ENCODE results near the gene SLC35B2. TPM values are rescaled to one million over a fixed set of nuclear protein-coding genes. Genes with fewer than 3 reads are reported as not detected.

Gene SLC35B2
- total and polyA plus RNA-seq, 9 of the 15 experiments (the other 6 are each of a cell fraction or from before 2014, with no cell fraction given), result 14.5 to 59.1 (median 47.1) TPM

DNA sequence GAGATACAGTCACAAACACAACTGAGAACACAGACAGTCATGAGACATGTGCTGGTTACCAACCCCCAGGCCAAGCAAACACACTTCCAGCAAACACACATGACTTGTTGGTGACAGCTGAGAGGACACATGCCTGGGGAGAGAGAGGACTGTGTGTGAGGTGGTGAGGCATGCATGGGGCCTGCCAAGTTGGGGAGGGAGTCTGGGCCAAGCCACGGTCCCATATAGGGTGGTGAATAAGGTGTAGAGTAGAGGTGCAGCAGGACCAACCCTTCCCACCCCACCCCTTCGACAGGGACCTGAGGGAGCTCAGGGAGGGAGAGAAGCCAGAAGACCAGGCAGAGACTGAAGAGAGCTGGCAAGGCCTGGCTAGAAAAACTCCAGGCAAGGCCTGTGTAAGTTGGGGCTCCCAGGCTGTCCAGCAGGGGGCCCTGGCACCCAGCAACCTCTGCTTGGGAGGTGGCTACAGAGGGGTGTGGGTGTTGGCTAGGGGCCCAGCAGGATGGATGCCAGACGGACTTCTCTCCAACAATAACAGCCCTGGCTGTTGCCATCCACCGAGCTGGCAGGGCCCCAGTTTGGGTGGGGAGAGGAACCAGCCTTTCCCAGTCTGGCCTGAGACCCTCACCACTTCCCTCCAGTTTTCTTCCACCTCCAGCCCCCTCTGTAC lies 35.9 kb downstream of the SLC35B2 start (continued):
- TF ChIP-seq, protein P1, sequence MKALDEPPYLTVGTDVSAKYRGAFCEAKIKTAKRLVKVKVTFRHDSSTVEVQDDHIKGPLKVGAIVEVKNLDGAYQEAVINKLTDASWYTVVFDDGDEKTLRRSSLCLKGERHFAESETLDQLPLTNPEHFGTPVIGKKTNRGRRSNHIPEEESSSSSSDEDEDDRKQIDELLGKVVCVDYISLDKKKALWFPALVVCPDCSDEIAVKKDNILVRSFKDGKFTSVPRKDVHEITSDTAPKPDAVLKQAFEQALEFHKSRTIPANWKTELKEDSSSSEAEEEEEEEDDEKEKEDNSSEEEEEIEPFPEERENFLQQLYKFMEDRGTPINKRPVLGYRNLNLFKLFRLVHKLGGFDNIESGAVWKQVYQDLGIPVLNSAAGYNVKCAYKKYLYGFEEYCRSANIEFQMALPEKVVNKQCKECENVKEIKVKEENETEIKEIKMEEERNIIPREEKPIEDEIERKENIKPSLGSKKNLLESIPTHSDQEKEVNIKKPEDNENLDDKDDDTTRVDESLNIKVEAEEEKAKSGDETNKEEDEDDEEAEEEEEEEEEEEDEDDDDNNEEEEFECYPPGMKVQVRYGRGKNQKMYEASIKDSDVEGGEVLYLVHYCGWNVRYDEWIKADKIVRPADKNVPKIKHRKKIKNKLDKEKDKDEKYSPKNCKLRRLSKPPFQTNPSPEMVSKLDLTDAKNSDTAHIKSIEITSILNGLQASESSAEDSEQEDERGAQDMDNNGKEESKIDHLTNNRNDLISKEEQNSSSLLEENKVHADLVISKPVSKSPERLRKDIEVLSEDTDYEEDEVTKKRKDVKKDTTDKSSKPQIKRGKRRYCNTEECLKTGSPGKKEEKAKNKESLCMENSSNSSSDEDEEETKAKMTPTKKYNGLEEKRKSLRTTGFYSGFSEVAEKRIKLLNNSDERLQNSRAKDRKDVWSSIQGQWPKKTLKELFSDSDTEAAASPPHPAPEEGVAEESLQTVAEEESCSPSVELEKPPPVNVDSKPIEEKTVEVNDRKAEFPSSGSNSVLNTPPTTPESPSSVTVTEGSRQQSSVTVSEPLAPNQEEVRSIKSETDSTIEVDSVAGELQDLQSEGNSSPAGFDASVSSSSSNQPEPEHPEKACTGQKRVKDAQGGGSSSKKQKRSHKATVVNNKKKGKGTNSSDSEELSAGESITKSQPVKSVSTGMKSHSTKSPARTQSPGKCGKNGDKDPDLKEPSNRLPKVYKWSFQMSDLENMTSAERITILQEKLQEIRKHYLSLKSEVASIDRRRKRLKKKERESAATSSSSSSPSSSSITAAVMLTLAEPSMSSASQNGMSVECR (CRISPR knock-in tag; IDR thresholded peaks at IDR 0.05), result 0 out of 2 replicates have a peak, but pooled peaks have one; percentile 43
- TF ChIP-seq, protein P2, sequence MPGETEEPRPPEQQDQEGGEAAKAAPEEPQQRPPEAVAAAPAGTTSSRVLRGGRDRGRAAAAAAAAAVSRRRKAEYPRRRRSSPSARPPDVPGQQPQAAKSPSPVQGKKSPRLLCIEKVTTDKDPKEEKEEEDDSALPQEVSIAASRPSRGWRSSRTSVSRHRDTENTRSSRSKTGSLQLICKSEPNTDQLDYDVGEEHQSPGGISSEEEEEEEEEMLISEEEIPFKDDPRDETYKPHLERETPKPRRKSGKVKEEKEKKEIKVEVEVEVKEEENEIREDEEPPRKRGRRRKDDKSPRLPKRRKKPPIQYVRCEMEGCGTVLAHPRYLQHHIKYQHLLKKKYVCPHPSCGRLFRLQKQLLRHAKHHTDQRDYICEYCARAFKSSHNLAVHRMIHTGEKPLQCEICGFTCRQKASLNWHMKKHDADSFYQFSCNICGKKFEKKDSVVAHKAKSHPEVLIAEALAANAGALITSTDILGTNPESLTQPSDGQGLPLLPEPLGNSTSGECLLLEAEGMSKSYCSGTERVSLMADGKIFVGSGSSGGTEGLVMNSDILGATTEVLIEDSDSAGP (CRISPR knock-in tag; IDR thresholded peaks at IDR 0.05), result no peak
- TF ChIP-seq ESRRA (IDR thresholded peaks at IDR 0.05; ENCODE audit: borderline replicate concordance, low read depth) (peak; percentile 52; the same call in 1 of the 2 replicates), FOXK1 (CRISPR knock-in tag; IDR thresholded peaks at IDR 0.05; ENCODE audit: borderline replicate concordance) (no peak), PURB (CRISPR knock-in tag; IDR thresholded peaks at IDR 0.05; ENCODE audit: low read depth) (no peak), SAFB (IDR thresholded peaks at IDR 0.05; ENCODE audit: borderline replicate concordance, low read depth, low read length) (no peak), NR2C2 (CRISPR knock-in tag; IDR thresholded peaks at IDR 0.05) (peak; percentile 41; the same call in 1 of the 2 replicates), NR2C2 (tag; IDR thresholded peaks at IDR 0.05) (no peak; the same call in 1 of the 2 replicates), POLR2B (IDR thresholded peaks at IDR 0.05; ENCODE audit: low read depth, partially characterized antibody) (no peak), SMARCA5 (IDR thresholded peaks at IDR 0.05) (no peak), DDX20 (tag; IDR thresholded peaks at IDR 0.05; ENCODE audit: low read depth) (no peak), HDAC6 (IDR thresholded peaks at IDR 0.05; ENCODE audit: low read depth, low read length) (no peak), ZNF57 (CRISPR knock-in tag; IDR thresholded peaks at IDR 0.05) (no peak), ETV5 (CRISPR knock-in tag; IDR thresholded peaks at IDR 0.05; ENCODE audit: low read depth) (no peak; the same call in 1 of the 2 replicates), TEAD1 (CRISPR knock-in tag; IDR thresholded peaks at IDR 0.05) (peak in 1 of 2 experiments; percentile 71; a peak in 1 of 4 replicates), TAF1 (IDR thresholded peaks at IDR 0.05; ENCODE audit: control insufficient read depth, extremely low read depth, insufficient read depth, low read length, severe bottlenecking) (no peak)
- TF ChIP-seq, protein P3, sequence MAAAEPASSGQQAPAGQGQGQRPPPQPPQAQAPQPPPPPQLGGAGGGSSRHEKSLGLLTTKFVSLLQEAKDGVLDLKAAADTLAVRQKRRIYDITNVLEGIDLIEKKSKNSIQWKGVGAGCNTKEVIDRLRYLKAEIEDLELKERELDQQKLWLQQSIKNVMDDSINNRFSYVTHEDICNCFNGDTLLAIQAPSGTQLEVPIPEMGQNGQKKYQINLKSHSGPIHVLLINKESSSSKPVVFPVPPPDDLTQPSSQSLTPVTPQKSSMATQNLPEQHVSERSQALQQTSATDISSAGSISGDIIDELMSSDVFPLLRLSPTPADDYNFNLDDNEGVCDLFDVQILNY (CRISPR knock-in tag; IDR thresholded peaks at IDR 0.05), result no peak

Data from K562 (cell line).